LoVo (cell line): ENCODE measurements around the gene MARK3.

Experiments used
- DNase-seq: peaks from one replicate; pipeline ENCODE4 v3.0.0-alpha.2; 2016; ENCODE audit warnings: low spot score

The MARK3 gene

GRCh38 chr14:103551338-103551762 lies 166.1 kb downstream of the MARK3 start:
- no peak for DNase-seq

DNA sequence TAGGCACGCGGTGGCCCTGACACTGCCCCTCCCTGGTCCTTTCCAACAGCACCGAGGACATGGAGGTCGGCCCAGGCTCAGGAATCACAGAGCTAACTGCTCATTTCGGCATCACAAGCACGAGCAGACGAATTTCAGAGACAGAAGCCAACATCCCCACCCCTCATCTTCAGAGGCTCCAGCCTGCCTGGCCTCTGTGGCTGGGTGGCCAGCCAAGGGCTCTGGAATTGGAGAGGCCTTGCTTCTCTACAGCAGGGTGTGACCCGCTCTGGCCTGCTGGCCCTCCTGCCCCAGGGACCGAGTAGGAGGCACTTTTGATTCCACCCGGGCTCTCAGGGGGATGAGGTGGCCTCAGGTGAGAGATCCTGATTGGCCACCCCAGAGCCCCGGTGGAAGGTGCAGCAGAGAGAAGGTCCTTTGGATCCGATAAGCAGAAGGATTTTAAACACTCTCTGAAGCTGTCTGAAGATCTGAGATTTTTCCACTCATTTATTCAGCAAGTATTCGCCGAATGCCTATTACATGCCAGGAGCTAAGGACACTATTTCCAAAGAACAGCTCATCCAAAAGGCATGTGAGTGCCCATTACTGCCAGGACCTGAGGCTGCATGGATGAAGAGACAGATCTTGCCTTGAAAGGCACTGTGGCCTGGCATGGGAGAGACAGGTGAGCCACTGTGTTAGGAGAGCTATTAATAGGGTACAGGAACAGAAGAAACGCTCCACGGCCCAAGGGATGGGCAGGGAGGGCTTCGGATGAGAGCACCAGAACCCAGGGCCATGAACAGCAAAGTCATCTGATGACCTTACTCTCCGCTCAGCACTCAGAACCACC lies 167.0 kb downstream of the MARK3 start:
- DNase-seq = peak; percentile 16

DNA sequence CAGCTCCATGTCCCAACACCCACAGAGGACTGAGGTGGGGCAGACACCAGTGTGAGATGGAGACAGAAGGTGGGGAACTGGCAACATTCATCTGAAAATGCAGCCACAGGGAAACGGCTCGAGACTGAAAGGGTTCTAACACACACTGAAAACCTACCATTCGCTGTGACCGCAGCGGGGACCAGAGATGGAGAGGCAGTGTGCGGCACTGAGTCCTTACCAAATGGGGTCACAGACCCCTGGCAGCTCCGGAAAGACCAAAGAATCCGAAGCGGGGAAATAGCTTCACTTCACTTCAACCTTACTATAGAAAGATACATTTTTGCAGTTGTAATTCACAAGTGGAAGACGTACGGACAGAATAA lies 167.6 kb downstream of the MARK3 start:
- DNase-seq = no peak
